HepG2 (cell line): ENCODE measurements around the gene RGS19. TPM values are rescaled to one million over a fixed set of nuclear protein-coding genes. Genes with fewer than 3 reads are reported as not detected.

Experiments
- ATM ChIP-seq: fragments of 450-650 bp; IDR thresholded peaks from 2 replicates; pipeline ENCODE4 v1.7.1; 2017; ENCODE audit warnings: mild to moderate bottlenecking, borderline replicate concordance
- ELF1 ChIP-seq: sonication (generic); formaldehyde crosslinking; IDR thresholded peaks from 2 replicates; pipeline ENCODE4 v1.4.0; 2020; ENCODE audit warnings: missing genetic modification reagents
- GATAD1 ChIP-seq: IDR thresholded peaks from 2 replicates; pipeline ENCODE4 v1.6.1; 2016; ENCODE audit warnings: missing genetic modification reagents, missing compliant biosample characterization
- HMG20B ChIP-seq: conservative IDR thresholded peaks from 2 replicates; pipeline ENCODE4 v1.6.1; 2016; ENCODE audit warnings: missing genetic modification reagents, missing compliant biosample characterization
- KAT8 ChIP-seq: IDR thresholded peaks from 2 replicates; pipeline ENCODE4 v1.6.1; 2016; ENCODE audit warnings: missing genetic modification reagents, missing compliant biosample characterization
- NRL ChIP-seq: sonication (generic); formaldehyde crosslinking; IDR thresholded peaks from 2 replicates; pipeline ENCODE4 v1.5.0; 2020; ENCODE audit warnings: missing genetic modification reagents, mild to moderate bottlenecking, moderate library complexity, borderline replicate concordance
- SNAPC4 ChIP-seq: sonication (generic); formaldehyde crosslinking; IDR thresholded peaks from 2 replicates; pipeline ENCODE4 v1.4.0; 2020; ENCODE audit warnings: mild to moderate bottlenecking, missing genetic modification reagents
- TBL1XR1 ChIP-seq: fragments of 150-350 bp; IDR thresholded peaks from 2 replicates; pipeline ENCODE4 v1.6.1; 2014; ENCODE audit warnings: borderline replicate concordance, low read length; ENCODE audit not compliant: partially characterized antibody
- ZNF343 ChIP-seq: sonication (generic); formaldehyde crosslinking; IDR thresholded peaks from 2 replicates; pipeline ENCODE4 v1.4.0; 2020; ENCODE audit warnings: mild to moderate bottlenecking, missing genetic modification reagents
- ZNF562 ChIP-seq: sonication (generic); formaldehyde crosslinking; IDR thresholded peaks from 2 replicates; pipeline ENCODE4 v1.8.0; 2022; ENCODE audit warnings: missing genetic modification reagents, borderline replicate concordance
- ZNF703 ChIP-seq: sonication (generic); formaldehyde crosslinking; IDR thresholded peaks from 2 replicates; pipeline ENCODE4 v1.5.1; 2020; ENCODE audit warnings: missing genetic modification reagents, mild to moderate bottlenecking, moderate library complexity, borderline replicate concordance
- ZNF770 ChIP-seq: sonication (generic); formaldehyde crosslinking; IDR thresholded peaks from 2 replicates; pipeline ENCODE4 v1.5.0; 2020; ENCODE audit warnings: mild to moderate bottlenecking, missing genetic modification reagents
- polyA plus RNA-seq, 8 experiments: library from polyadenylated mRNA; depleted of rRNA in 3 of 8; stranded (reverse) in 7 of 8; unstranded in 1 of 8; fragments of >200 nt; fragmentation: Illumina TruSeq in 4 of 8; extraction: Trizol in 4 of 8; gene quantifications; 2 replicates each; pipeline versions ENCODE4 v1.2.1 to v1.2.3, GENCODE V29; 2011 to 2016; ENCODE audit warnings: low read depth in 4 of 8, missing spikeins in 1 of 8, mixed read lengths in 1 of 8; ENCODE audit not compliant: insufficient read depth in 1 of 8
- total RNA-seq, 5 experiments: library from RNA; depleted of rRNA; stranded (reverse); fragments of >200 nt; fragmentation: Illumina TruSeq; extraction: Trizol; gene quantifications; 2 replicates each; pipeline ENCODE4 v1.2.3, GENCODE V29; 2016; ENCODE audit warnings: low read depth in 1 of 5
- TF ChIP-seq, protein P1 (sequence below), 2 experiments: fragments of 450-650 bp in 1 of 2; sonication (generic) in 1 of 2; formaldehyde crosslinking; IDR thresholded peaks; 2 replicates each; pipeline versions ENCODE4 v1.5.0 to v1.8.0; 2020 to 2022; ENCODE audit warnings: mild to moderate bottlenecking in 1 of 2, missing genetic modification reagents in 1 of 2
- TF ChIP-seq, protein P2 (sequence below): sonication (generic); formaldehyde crosslinking; IDR thresholded peaks from 2 replicates; pipeline ENCODE4 v1.4.0; 2020; ENCODE audit warnings: missing genetic modification reagents

Gene RGS19
- total and polyA plus RNA-seq, 2 of the 13 experiments (the other 11 are each of a cell fraction or from before 2014, with no cell fraction given), result 10.7 to 11.9 TPM

DNA sequence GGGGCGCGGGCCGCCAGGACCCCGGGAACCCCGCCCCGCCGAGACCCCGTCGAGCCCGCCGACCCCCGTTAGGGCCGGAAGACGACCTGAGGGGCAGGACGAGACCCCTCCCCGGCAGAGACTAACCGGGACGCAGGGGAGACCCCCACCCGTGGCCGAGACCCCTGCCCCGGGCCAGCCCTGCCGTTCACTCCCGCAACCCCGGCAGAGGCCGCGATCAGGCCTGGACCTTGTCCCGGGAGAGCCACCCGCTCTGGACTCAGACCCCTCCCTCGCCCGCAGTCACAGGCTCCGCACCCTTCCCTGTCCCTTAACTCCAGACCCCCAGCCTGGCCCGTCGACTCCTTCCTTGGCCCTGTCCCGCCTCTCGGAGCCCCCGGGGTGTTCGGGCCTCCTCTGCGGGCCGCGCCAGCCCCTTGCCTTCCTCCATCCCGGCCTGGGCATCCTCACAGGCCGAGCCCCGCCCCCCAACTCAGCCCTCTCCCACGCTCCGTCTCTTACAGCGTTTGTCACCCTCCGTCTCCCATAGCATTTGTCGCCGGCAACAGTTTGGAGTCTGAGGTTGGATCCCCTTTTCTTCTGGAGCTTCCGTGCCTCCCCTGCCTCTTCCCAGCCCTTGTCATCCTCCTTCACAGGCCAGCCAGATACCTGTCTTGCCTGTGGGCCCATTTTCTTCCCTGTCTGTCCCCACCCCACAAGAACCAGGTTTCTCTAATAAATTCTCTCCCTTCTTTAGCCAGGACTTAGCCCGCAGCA, 15.8 kb downstream of the RGS19 start (continued):
- TF ChIP-seq SNAPC4 (CRISPR knock-in tag) (peak; percentile 80; the same call in 1 of the 2 replicates), ATM (no peak), NRL (peak; percentile 11), ZNF343 (CRISPR knock-in tag) (no peak; the same call in none of the 2 replicates), HMG20B (0 out of 2 replicates have a peak, but pooled peaks have one; percentile 23), ZNF562 (CRISPR knock-in tag) (no peak), GATAD1 (CRISPR knock-in tag) (0 out of 2 replicates have a peak, but pooled peaks have one; percentile 31), TBL1XR1 (no peak), ELF1 (CRISPR knock-in tag) (peak; percentile 38; the same call in 1 of the 2 replicates), ZNF770 (CRISPR knock-in tag) (no peak), KAT8 (CRISPR knock-in tag) (no peak), ZNF703 (CRISPR knock-in tag) (peak; percentile 71; the same call in 1 of the 2 replicates)
- TF ChIP-seq, protein P1, sequence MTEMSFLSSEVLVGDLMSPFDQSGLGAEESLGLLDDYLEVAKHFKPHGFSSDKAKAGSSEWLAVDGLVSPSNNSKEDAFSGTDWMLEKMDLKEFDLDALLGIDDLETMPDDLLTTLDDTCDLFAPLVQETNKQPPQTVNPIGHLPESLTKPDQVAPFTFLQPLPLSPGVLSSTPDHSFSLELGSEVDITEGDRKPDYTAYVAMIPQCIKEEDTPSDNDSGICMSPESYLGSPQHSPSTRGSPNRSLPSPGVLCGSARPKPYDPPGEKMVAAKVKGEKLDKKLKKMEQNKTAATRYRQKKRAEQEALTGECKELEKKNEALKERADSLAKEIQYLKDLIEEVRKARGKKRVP (CRISPR knock-in tag; IDR thresholded peaks at IDR 0.05), result no peak
- TF ChIP-seq, protein P2, sequence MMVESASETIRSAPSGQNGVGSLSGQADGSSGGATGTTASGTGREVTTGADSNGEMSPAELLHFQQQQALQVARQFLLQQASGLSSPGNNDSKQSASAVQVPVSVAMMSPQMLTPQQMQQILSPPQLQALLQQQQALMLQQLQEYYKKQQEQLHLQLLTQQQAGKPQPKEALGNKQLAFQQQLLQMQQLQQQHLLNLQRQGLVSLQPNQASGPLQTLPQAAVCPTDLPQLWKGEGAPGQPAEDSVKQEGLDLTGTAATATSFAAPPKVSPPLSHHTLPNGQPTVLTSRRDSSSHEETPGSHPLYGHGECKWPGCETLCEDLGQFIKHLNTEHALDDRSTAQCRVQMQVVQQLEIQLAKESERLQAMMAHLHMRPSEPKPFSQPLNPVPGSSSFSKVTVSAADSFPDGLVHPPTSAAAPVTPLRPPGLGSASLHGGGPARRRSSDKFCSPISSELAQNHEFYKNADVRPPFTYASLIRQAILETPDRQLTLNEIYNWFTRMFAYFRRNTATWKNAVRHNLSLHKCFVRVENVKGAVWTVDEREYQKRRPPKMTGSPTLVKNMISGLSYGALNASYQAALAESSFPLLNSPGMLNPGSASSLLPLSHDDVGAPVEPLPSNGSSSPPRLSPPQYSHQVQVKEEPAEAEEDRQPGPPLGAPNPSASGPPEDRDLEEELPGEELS (CRISPR knock-in tag), result 0 out of 2 replicates have a peak, but pooled peaks have one; percentile 23
